OCI-LY3 (cell line): Measurements from ENCODE around the gene GLB1L3.

Source experiments
- H2AFZ ChIP-seq: fragments of 200-600, 300-600 bp; shearing (Covaris generic); 2 replicates; pipeline ENCODE4 v1.6.0; 2014; ENCODE audit warnings: antibody characterized with exemption, low read depth, low read length
- H3K27ac ChIP-seq: fragments of 200-600, 300-600 bp; sonication (generic); 2 replicates; pipeline ENCODE4 v1.5.1; 2014; ENCODE audit warnings: mild to moderate bottlenecking, low read length, moderate library complexity, mixed read lengths
- H3K27me3 ChIP-seq: fragments of 200-600, 300-600 bp; sonication (generic); 2 replicates; pipeline ENCODE4 v1.6.1; 2014; ENCODE audit warnings: low read depth, low read length, mixed read lengths
- H3K36me3 ChIP-seq: fragments of 200-600, 300-600 bp; sonication (generic); replicated peaks from 2 replicates; pipeline ENCODE3; 2014; ENCODE audit warnings: low read depth, low read length, mixed read lengths
- H3K4me1 ChIP-seq: fragments of 300-600, 200-600 bp; sonication (generic); 2 replicates; pipeline ENCODE4 v1.6.1; 2014; ENCODE audit warnings: low read length, mixed read lengths
- H3K4me2 ChIP-seq: fragments of 200-600, 300-600 bp; sonication (generic); 2 replicates; pipeline ENCODE4 v1.6.1; 2014; ENCODE audit warnings: low read length, mixed read lengths
- H3K4me3 ChIP-seq: fragments of 300-600, 200-600 bp; sonication (generic); 2 replicates; pipeline ENCODE4 v1.5.1; 2014; ENCODE audit warnings: antibody characterized with exemption, mild to moderate bottlenecking, low read length, moderate library complexity
- H3K79me2 ChIP-seq: fragments of 300-600, 200-600 bp; shearing (Covaris generic); 2 replicates; pipeline ENCODE4 v1.6.1; 2014; ENCODE audit warnings: mild to moderate bottlenecking, low read length, mixed read lengths
- H3K9ac ChIP-seq: fragments of 300-600, 200-600 bp; shearing (Covaris generic); 2 replicates; pipeline ENCODE4 v1.6.0; 2014; ENCODE audit warnings: mild to moderate bottlenecking, low read length, moderate library complexity
- H3K9me3 ChIP-seq: fragments of 200-600, 300-600 bp; shearing (Covaris generic); 2 replicates; pipeline ENCODE4 v1.6.1; 2014; ENCODE audit warnings: low read length, mixed read lengths; ENCODE audit not compliant: insufficient read depth
- H4K20me1 ChIP-seq: fragments of 200-600, 300-600 bp; sonication (generic); 2 replicates; pipeline ENCODE4 v1.6.1; 2016; ENCODE audit warnings: low read length, mixed read lengths; ENCODE audit not compliant: insufficient read depth
- CTCF ChIP-seq: fragments of 200-600, 300-600 bp; sonication (generic); IDR thresholded peaks from 2 replicates; pipeline ENCODE4 v1.5.1; 2014; ENCODE audit warnings: antibody characterized with exemption, low read length, low read depth
- EZH2phosphoT487 ChIP-seq: fragments of 200-600 bp; shearing (Covaris generic); IDR thresholded peaks from 2 replicates; pipeline ENCODE4 v1.6.1; 2018; ENCODE audit warnings: antibody characterized with exemption, mixed run types, low read depth

GLB1L3 gene

GRCh38 chr11:134361661-134362060 lies 85.5 kb downstream of the GLB1L3 start:
- no peaks in the 10 kb centered on the region for H4K20me1 ChIP-seq
- H3K27ac ChIP-seq, result no peak overlapping the region
- H3K4me2 ChIP-seq, result no peak overlapping the region
- peaks cover 4% of the 10 kb centered on the region; the same call in 1 of the 2 replicates for H3K4me1 ChIP-seq
- H3K36me3 ChIP-seq, result no peaks in the 10 kb centered on the region
- no peaks in the 10 kb centered on the region for H3K79me2 ChIP-seq
- H3K4me3 ChIP-seq, result no peak overlapping the region
- no peaks in the 10 kb centered on the region for H3K9me3 ChIP-seq
- H2AFZ ChIP-seq, result no peak overlapping the region
- H3K9ac ChIP-seq, result no peak overlapping the region
- TF ChIP-seq CTCF, result no peak
- no peak for TF ChIP-seq EZH2phosphoT487
- peaks cover 10% of the 10 kb centered on the region; the same call in 1 of the 2 replicates for H3K27me3 ChIP-seq

GRCh38 chr11:134362192-134362901 lies 86.2 kb downstream of the GLB1L3 start:
- TF ChIP-seq CTCF (no peak), EZH2phosphoT487 (no peak)
- H3K4me3 ChIP-seq, result no peak overlapping the region
- peaks cover 15% of the 10 kb centered on the region for H3K27me3 ChIP-seq
- peaks cover 6% of the 10 kb centered on the region for H3K4me1 ChIP-seq
- H3K79me2 ChIP-seq, result no peaks in the 10 kb centered on the region
- no peaks in the 10 kb centered on the region for H3K36me3 ChIP-seq
- H3K27ac ChIP-seq, result no peak overlapping the region
- no peak overlapping the region for H3K4me2 ChIP-seq
- H3K9me3 ChIP-seq, result no peaks in the 10 kb centered on the region
- no peak overlapping the region for H2AFZ ChIP-seq
- no peaks in the 10 kb centered on the region for H4K20me1 ChIP-seq
- H3K9ac ChIP-seq, result no peak overlapping the region

- peaks cover 11% of the 10 kb centered on the region for H3K4me1 ChIP-seq
- no peaks in the 10 kb centered on the region for H3K36me3 ChIP-seq
- no peak overlapping the region for H3K27ac ChIP-seq
- H3K4me3 ChIP-seq, result no peak overlapping the region
- no peak overlapping the region for H2AFZ ChIP-seq
- H3K9ac ChIP-seq, result no peak overlapping the region
- H3K79me2 ChIP-seq, result no peaks in the 10 kb centered on the region
- no peaks in the 10 kb centered on the region for H3K9me3 ChIP-seq
- TF ChIP-seq EZH2phosphoT487 (no peak), CTCF (no peak)
- H3K27me3 ChIP-seq, result peaks cover 15% of the 10 kb centered on the region
- H4K20me1 ChIP-seq, result no peaks in the 10 kb centered on the region
- H3K4me2 ChIP-seq, result no peak overlapping the region
These were observed 87.0 kb downstream of the GLB1L3 start for GRCh38 chr11:134363161-134363560.

- Histone ChIP-seq H3K9me3 (no peaks in the 10 kb centered on the region), H3K36me3 (no peaks in the 10 kb centered on the region), H3K4me2 (no peak overlapping the region), H3K4me1 (peaks cover 11% of the 10 kb centered on the region), H3K79me2 (no peaks in the 10 kb centered on the region), H2AFZ (no peak overlapping the region), H3K4me3 (no peak overlapping the region), H3K27ac (no peak overlapping the region), H3K9ac (no peak overlapping the region), H3K27me3 (peaks cover 15% of the 10 kb centered on the region), H4K20me1 (no peaks in the 10 kb centered on the region)
- no peak for TF ChIP-seq CTCF
- TF ChIP-seq EZH2phosphoT487, result no peak
These were observed 87.4 kb downstream of the GLB1L3 start for GRCh38 chr11:134363592-134363991.
